HEK293 (cell line): Measurements from ENCODE around the gene DSE.

Source experiments
- CTCF ChIA-PET: fragments of 350-600 bp; formaldehyde crosslinking; extraction: SDS; loops from one replicate; lab custom pipeline; 2021; ENCODE audit warnings: antibody characterized with exemption; lab: Yijun Ruan, JAX
- POLR2A ChIA-PET: fragments of 300-600 bp; formaldehyde crosslinking; extraction: SDS; loops from one replicate; lab custom pipeline; 2020; ENCODE audit warnings: antibody characterized with exemption, inconsistent platforms; lab: Yijun Ruan, JAX
- H3K27ac ChIP-seq: fragments of 200-500 bp; sonication (Bioruptor generic); 2 replicates; pipeline ENCODE4 v1.5.1; 2014; ENCODE audit warnings: low read depth, low read length, control low read depth, inconsistent platforms; ENCODE audit errors: extremely low read depth
- H3K36me3 ChIP-seq, 2 experiments: fragments of 200-500 bp in 1 of 2; sonication (Bioruptor generic) in 1 of 2; 1 replicate in 1 of 2; 2 replicates in 1 of 2; pipeline ENCODE4 v1.5.1; 2014 to 2017; ENCODE audit warnings: inconsistent platforms in 2 of 2, low read length in 2 of 2; ENCODE audit not compliant: control insufficient read depth in 2 of 2, insufficient read depth in 1 of 2
- H3K4me1 ChIP-seq: fragments of 200-500 bp; sonication (Bioruptor generic); 2 replicates; pipeline ENCODE4 v1.5.1; 2014; ENCODE audit warnings: mild to moderate bottlenecking, low read length, inconsistent platforms; ENCODE audit not compliant: control insufficient read depth, insufficient read depth
- H3K4me3 ChIP-seq: 2 replicates; pipeline ENCODE4 v1.5.1; 2011; ENCODE audit warnings: low read depth, mild to moderate bottlenecking, control low read depth, low read length, moderate library complexity
- H3K9me3 ChIP-seq: fragments of 200-500 bp; sonication (Bioruptor generic); 2 replicates; pipeline ENCODE4 v1.5.1; 2014; ENCODE audit warnings: low read depth, low read length, inconsistent platforms; ENCODE audit not compliant: control insufficient read depth, insufficient read depth
- EGR2 ChIP-seq: fragments of 450-650 bp; formaldehyde crosslinking; IDR thresholded peaks from 2 replicates; pipeline ENCODE4 v1.5.1; 2016; ENCODE audit warnings: low read depth, missing biosample characterization, missing genetic modification characterization
- GFI1B ChIP-seq: fragments of 450-650 bp; formaldehyde crosslinking; IDR thresholded peaks from 2 replicates; pipeline ENCODE4 v1.5.1; 2016; ENCODE audit warnings: missing biosample characterization, missing genetic modification characterization
- HOXD13 ChIP-seq: sonication (generic); formaldehyde crosslinking; IDR thresholded peaks from 2 replicates; pipeline ENCODE4 v1.8.0; 2022; ENCODE audit warnings: missing genetic modification reagents, borderline replicate concordance
- IKZF3 ChIP-seq: fragments of 450-650 bp; IDR thresholded peaks from 2 replicates; pipeline ENCODE4 v1.5.0; 2018; ENCODE audit warnings: missing biosample characterization, mild to moderate bottlenecking, missing genetic modification characterization, moderate library complexity
- KLF16 ChIP-seq: fragments of 450-650 bp; formaldehyde crosslinking; IDR thresholded peaks from 2 replicates; pipeline ENCODE4 v1.5.1; 2017; ENCODE audit warnings: missing biosample characterization, missing genetic modification characterization
- OSR2 ChIP-seq: fragments of 450-650 bp; formaldehyde crosslinking; IDR thresholded peaks from 2 replicates; pipeline ENCODE4 v1.5.1; 2016; ENCODE audit warnings: missing biosample characterization, missing genetic modification characterization
- ZBTB20 ChIP-seq: fragments of 450-650 bp; formaldehyde crosslinking; IDR thresholded peaks from 2 replicates; pipeline ENCODE4 v1.5.1; 2016; ENCODE audit warnings: missing biosample characterization, missing genetic modification characterization
- ZEB2 ChIP-seq: fragments of 450-650 bp; formaldehyde crosslinking; IDR thresholded peaks from 2 replicates; pipeline ENCODE4 v1.5.1; 2016; ENCODE audit warnings: missing biosample characterization, missing genetic modification characterization
- ZIC2 ChIP-seq: fragments of 450-650 bp; formaldehyde crosslinking; IDR thresholded peaks from 2 replicates; pipeline ENCODE4 v1.5.1; 2016; ENCODE audit warnings: missing biosample characterization, missing genetic modification characterization
- ZNF132 ChIP-seq: fragments of 450-650 bp; formaldehyde crosslinking; IDR thresholded peaks from 2 replicates; pipeline ENCODE4 v1.5.1; 2017; ENCODE audit warnings: missing biosample characterization, missing genetic modification characterization, borderline replicate concordance
- ZNF140 ChIP-seq: fragments of 450-650 bp; formaldehyde crosslinking; IDR thresholded peaks from 2 replicates; pipeline ENCODE4 v1.5.1; 2016; ENCODE audit warnings: missing biosample characterization, missing genetic modification characterization
- ZNF146 ChIP-seq: fragments of 450-650 bp; formaldehyde crosslinking; IDR thresholded peaks from 2 replicates; pipeline ENCODE4 v1.5.1; 2016; ENCODE audit warnings: missing biosample characterization, missing genetic modification characterization
- ZNF214 ChIP-seq: fragments of 450-650 bp; formaldehyde crosslinking; IDR thresholded peaks from 2 replicates; pipeline ENCODE4 v1.5.1; 2017; ENCODE audit warnings: missing biosample characterization, mild to moderate bottlenecking, missing genetic modification characterization, borderline replicate concordance
- ZNF23 ChIP-seq: fragments of 450-650 bp; formaldehyde crosslinking; IDR thresholded peaks from 2 replicates; pipeline ENCODE4 v1.5.1; 2016; ENCODE audit warnings: missing biosample characterization, missing genetic modification characterization, borderline replicate concordance
- ZNF311 ChIP-seq: fragments of 450-650 bp; formaldehyde crosslinking; IDR thresholded peaks from 2 replicates; pipeline ENCODE4 v1.5.1; 2017; ENCODE audit warnings: missing biosample characterization, missing genetic modification characterization, borderline replicate concordance
- ZNF350 ChIP-seq: fragments of 450-650 bp; formaldehyde crosslinking; IDR thresholded peaks from 2 replicates; pipeline ENCODE4 v1.5.0; 2017; ENCODE audit warnings: missing biosample characterization, mild to moderate bottlenecking, missing genetic modification characterization
- ZNF391 ChIP-seq: fragments of 450-650 bp; formaldehyde crosslinking; IDR thresholded peaks from 2 replicates; pipeline ENCODE4 v1.5.1; 2016; ENCODE audit warnings: low read depth, missing biosample characterization, missing genetic modification characterization, borderline replicate concordance
- ZNF423 ChIP-seq: fragments of 450-650 bp; formaldehyde crosslinking; IDR thresholded peaks from 2 replicates; pipeline ENCODE4 v1.5.1; 2016; ENCODE audit warnings: missing biosample characterization, missing genetic modification characterization
- ZNF548 ChIP-seq: fragments of 450-650 bp; formaldehyde crosslinking; IDR thresholded peaks from 2 replicates; pipeline ENCODE4 v1.5.1; 2016; ENCODE audit warnings: missing biosample characterization, missing genetic modification characterization
- ZNF658 ChIP-seq: fragments of 450-650 bp; formaldehyde crosslinking; IDR thresholded peaks from 2 replicates; pipeline ENCODE4; 2016; ENCODE audit warnings: missing biosample characterization, missing genetic modification characterization
- ZNF701 ChIP-seq: fragments of 450-650 bp; formaldehyde crosslinking; IDR thresholded peaks from 2 replicates; pipeline ENCODE4 v1.5.1; 2016; ENCODE audit warnings: missing biosample characterization, missing genetic modification characterization
- ZNF776 ChIP-seq: fragments of 450-650 bp; formaldehyde crosslinking; IDR thresholded peaks from 2 replicates; pipeline ENCODE4 v1.5.0; 2017; ENCODE audit warnings: missing biosample characterization, missing genetic modification characterization, borderline replicate concordance
- ZXDB ChIP-seq: fragments of 450-650 bp; formaldehyde crosslinking; IDR thresholded peaks from 2 replicates; pipeline ENCODE4 v1.5.1; 2016; ENCODE audit warnings: missing biosample characterization, missing genetic modification characterization
- TF ChIP-seq, protein P1 (sequence below): fragments of 450-650 bp; formaldehyde crosslinking; IDR thresholded peaks from 2 replicates; pipeline ENCODE4 v1.5.1; 2016; ENCODE audit warnings: missing biosample characterization, missing genetic modification characterization, borderline replicate concordance
- TF ChIP-seq, protein P2 (sequence below): fragments of 450-650 bp; formaldehyde crosslinking; IDR thresholded peaks from 2 replicates; pipeline ENCODE4 v1.5.1; 2016; ENCODE audit warnings: missing biosample characterization, missing genetic modification characterization
- TF ChIP-seq, protein P3 (sequence below): fragments of 450-650 bp; formaldehyde crosslinking; conservative IDR thresholded peaks from 2 replicates; pipeline ENCODE4 v1.5.1; 2016; ENCODE audit warnings: low read depth, missing biosample characterization, missing genetic modification characterization

Gene DSE

DNA sequence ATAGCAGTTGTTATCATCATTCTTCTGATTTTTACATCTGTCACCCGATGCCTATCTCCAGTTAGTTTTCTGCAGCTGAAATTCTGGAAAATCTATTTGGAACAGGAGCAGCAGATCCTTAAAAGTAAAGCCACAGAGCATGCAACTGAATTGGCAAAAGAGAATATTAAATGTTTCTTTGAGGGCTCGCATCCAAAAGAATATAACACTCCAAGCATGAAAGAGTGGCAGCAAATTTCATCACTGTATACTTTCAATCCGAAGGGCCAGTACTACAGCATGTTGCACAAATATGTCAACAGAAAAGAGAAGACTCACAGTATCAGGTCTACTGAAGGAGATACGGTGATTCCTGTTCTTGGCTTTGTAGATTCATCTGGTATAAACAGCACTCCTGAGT, 92.6 kb downstream of the DSE start (continued):
- TF ChIP-seq ZNF391 (tag by site-specific recombination) (no peak), IKZF3 (tag by site-specific recombination) (no peak), GFI1B (tag by site-specific recombination) (no peak), ZNF350 (tag by site-specific recombination) (no peak), ZNF140 (tag by site-specific recombination) (no peak), ZNF548 (tag by site-specific recombination) (no peak)
- TF ChIP-seq, protein P1, sequence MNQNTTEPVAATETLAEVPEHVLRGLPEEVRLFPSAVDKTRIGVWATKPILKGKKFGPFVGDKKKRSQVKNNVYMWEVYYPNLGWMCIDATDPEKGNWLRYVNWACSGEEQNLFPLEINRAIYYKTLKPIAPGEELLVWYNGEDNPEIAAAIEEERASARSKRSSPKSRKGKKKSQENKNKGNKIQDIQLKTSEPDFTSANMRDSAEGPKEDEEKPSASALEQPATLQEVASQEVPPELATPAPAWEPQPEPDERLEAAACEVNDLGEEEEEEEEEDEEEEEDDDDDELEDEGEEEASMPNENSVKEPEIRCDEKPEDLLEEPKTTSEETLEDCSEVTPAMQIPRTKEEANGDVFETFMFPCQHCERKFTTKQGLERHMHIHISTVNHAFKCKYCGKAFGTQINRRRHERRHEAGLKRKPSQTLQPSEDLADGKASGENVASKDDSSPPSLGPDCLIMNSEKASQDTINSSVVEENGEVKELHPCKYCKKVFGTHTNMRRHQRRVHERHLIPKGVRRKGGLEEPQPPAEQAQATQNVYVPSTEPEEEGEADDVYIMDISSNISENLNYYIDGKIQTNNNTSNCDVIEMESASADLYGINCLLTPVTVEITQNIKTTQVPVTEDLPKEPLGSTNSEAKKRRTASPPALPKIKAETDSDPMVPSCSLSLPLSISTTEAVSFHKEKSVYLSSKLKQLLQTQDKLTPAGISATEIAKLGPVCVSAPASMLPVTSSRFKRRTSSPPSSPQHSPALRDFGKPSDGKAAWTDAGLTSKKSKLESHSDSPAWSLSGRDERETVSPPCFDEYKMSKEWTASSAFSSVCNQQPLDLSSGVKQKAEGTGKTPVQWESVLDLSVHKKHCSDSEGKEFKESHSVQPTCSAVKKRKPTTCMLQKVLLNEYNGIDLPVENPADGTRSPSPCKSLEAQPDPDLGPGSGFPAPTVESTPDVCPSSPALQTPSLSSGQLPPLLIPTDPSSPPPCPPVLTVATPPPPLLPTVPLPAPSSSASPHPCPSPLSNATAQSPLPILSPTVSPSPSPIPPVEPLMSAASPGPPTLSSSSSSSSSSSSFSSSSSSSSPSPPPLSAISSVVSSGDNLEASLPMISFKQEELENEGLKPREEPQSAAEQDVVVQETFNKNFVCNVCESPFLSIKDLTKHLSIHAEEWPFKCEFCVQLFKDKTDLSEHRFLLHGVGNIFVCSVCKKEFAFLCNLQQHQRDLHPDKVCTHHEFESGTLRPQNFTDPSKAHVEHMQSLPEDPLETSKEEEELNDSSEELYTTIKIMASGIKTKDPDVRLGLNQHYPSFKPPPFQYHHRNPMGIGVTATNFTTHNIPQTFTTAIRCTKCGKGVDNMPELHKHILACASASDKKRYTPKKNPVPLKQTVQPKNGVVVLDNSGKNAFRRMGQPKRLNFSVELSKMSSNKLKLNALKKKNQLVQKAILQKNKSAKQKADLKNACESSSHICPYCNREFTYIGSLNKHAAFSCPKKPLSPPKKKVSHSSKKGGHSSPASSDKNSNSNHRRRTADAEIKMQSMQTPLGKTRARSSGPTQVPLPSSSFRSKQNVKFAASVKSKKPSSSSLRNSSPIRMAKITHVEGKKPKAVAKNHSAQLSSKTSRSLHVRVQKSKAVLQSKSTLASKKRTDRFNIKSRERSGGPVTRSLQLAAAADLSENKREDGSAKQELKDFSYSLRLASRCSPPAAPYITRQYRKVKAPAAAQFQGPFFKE = no peak
- TF ChIP-seq, protein P2, sequence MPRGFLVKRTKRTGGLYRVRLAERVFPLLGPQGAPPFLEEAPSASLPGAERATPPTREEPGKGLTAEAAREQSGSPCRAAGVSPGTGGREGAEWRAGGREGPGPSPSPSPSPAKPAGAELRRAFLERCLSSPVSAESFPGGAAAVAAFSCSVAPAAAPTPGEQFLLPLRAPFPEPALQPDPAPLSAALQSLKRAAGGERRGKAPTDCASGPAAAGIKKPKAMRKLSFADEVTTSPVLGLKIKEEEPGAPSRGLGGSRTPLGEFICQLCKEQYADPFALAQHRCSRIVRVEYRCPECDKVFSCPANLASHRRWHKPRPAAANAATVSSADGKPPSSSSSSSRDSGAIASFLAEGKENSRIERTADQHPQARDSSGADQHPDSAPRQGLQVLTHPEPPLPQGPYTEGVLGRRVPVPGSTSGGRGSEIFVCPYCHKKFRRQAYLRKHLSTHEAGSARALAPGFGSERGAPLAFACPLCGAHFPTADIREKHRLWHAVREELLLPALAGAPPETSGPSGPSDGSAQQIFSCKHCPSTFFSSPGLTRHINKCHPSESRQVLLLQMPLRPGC (tag by site-specific recombination) = no peak

DNA sequence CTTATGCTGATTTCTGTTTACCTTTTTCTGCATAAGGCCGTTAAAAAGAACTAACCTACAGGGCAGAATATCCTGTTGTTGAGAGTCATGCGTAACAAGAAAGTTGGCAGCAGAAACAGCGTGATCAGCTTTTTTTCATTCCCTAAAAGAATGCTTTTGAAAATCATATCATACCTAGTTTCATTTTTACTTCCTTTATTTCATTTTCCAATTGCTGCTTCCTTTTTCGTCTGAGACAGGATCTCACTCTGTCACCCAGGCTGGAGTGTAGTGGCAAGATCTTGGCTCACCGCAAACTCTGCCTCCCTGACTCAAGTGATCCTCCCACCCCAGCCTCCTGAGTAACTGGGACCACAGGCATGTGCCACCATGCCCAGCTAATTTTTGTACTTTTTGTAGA, 94.5 kb downstream of the DSE start:
- ChIA-PET POLR2A (no interaction called here), CTCF (interaction anchor here (0.5 to 1.1 kb wide), 4 partner anchors 22 to 1511 kb away, joined by 3 to 4 read pairs (median 4); partner anchors contain the start of gene CALHM5)
- H3K4me3 ChIP-seq = no peak overlapping the region
- H3K27ac ChIP-seq = no peak overlapping the region
- H3K9me3 ChIP-seq = no peaks in the 10 kb centered on the region
- H3K4me1 ChIP-seq = no peaks in the 10 kb centered on the region
- no peaks in the 10 kb centered on the region for H3K36me3 ChIP-seq
- TF ChIP-seq ZNF132 (tag by site-specific recombination) (no peak), ZNF776 (no peak), ZBTB20 (tag by site-specific recombination) (no peak), ZNF214 (tag by site-specific recombination) (no peak), HOXD13 (CRISPR knock-in tag) (no peak), ZEB2 (tag by site-specific recombination) (no peak), ZNF423 (tag by site-specific recombination) (no peak), ZNF658 (tag by site-specific recombination) (no peak), ZNF701 (no peak), OSR2 (no peak), ZNF146 (tag by site-specific recombination) (no peak), EGR2 (tag by site-specific recombination) (no peak), ZNF548 (tag by site-specific recombination) (no peak), ZIC2 (tag by site-specific recombination) (no peak), ZNF311 (no peak), ZNF23 (no peak), ZXDB (tag by site-specific recombination) (no peak), KLF16 (tag by site-specific recombination) (no peak)
- TF ChIP-seq, protein P3, sequence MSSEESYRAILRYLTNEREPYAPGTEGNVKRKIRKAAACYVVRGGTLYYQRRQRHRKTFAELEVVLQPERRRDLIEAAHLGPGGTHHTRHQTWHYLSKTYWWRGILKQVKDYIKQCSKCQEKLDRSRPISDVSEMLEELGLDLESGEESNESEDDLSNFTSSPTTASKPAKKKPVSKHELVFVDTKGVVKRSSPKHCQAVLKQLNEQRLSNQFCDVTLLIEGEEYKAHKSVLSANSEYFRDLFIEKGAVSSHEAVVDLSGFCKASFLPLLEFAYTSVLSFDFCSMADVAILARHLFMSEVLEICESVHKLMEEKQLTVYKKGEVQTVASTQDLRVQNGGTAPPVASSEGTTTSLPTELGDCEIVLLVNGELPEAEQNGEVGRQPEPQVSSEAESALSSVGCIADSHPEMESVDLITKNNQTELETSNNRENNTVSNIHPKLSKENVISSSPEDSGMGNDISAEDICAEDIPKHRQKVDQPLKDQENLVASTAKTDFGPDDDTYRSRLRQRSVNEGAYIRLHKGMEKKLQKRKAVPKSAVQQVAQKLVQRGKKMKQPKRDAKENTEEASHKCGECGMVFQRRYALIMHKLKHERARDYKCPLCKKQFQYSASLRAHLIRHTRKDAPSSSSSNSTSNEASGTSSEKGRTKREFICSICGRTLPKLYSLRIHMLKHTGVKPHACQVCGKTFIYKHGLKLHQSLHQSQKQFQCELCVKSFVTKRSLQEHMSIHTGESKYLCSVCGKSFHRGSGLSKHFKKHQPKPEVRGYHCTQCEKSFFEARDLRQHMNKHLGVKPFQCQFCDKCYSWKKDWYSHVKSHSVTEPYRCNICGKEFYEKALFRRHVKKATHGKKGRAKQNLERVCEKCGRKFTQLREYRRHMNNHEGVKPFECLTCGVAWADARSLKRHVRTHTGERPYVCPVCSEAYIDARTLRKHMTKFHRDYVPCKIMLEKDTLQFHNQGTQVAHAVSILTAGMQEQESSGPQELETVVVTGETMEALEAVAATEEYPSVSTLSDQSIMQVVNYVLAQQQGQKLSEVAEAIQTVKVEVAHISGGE (tag by site-specific recombination) = no peak
- TF ChIP-seq, protein P2 (tag by site-specific recombination) = no peak
- TF ChIP-seq, all 188 proteins: peak for 0
